SU-DHL-6 (cell line): ENCODE data around the gene CNN2.

ENCODE experiments used
- CTCF ChIP-seq: fragments of 200-600 bp; sonication (generic); IDR thresholded peaks from one replicate; pipeline ENCODE4 v1.5.1; 2017; ENCODE audit warnings: antibody characterized with exemption, mild to moderate bottlenecking, low read length, moderate library complexity; ENCODE audit not compliant: insufficient read depth, poor library complexity, severe bottlenecking
- EZH2phosphoT487 ChIP-seq: fragments of 200-600 bp; sonication (generic), shearing (Covaris generic); conservative IDR thresholded peaks from 2 replicates; pipeline ENCODE4 v1.6.1; 2018; ENCODE audit warnings: mild to moderate bottlenecking, antibody characterized with exemption, low read length, moderate library complexity, mixed read lengths

DNA sequence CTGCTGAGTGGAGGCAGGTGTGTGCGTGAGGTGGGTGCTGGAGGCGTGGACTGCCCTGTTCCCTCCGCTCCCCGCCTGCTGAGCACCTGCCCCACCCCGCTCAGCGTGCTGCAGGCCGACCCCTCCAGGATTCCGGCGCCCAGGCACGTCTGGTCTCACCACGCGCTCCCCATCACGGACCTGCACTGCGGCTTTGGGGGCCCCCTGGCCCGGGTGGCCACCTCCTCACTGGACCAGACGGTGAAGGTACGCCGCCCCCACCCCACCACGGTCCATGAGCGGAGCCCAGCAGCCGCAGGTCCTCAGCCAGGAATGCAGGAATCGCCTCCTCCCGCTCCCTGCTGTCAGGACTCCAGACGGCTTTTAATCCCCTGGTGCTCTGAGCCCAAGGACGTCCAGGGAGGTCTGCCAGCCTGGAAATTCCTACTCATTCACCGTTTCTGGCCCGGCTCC is 36.3 kb upstream of the CNN2 start:
- TF ChIP-seq CTCF = no peak
- TF ChIP-seq EZH2phosphoT487 = no peak
